ENCODE data around the gene GSC2.
"Not testable (repeated sequence)": the region's sequence is repeated elsewhere in the genome, so short reads cannot be mapped to it uniquely, and the experiment has no call there.

Gene GSC2

DNA sequence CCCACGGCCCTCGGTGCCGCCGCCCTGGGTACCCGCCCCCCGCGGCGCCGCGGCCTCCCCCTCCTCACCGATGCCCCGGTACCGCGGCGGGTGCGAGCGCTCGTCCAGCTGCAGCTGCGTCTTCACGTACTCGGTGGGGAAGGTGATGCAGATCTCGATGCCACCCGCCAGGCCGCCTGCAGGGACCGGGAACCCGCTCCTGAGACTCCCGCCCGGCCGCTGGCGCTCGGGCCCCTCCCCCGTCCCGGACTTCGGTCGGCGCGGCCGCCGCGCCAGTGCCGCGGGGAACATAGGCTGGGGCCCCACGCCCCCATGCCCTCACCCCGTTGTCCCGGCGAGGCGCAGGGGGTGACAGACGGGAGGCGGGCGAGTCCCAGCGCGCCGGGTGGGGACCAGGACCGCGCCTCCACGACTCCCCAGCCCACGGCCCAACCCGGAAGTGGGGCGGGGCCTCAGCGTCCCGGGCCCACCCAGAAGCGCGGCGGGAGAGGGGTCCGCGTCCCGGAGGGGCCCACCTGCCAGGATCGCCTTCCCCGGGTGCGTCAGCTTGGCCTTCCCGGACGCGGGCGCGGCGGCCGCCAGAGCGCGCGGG, 28.1 kb upstream of the GSC2 start:
- DNase-seq: peak; percentile 73

GRCh38 chr22:19177164-19178064, 27.3 kb upstream of the GSC2 start:
- DNase-seq: no peak

- DNase-seq: peak; percentile 49
Measured at GRCh38 chr22:19176732-19177131, 26.6 kb upstream of the GSC2 start.

DNA sequence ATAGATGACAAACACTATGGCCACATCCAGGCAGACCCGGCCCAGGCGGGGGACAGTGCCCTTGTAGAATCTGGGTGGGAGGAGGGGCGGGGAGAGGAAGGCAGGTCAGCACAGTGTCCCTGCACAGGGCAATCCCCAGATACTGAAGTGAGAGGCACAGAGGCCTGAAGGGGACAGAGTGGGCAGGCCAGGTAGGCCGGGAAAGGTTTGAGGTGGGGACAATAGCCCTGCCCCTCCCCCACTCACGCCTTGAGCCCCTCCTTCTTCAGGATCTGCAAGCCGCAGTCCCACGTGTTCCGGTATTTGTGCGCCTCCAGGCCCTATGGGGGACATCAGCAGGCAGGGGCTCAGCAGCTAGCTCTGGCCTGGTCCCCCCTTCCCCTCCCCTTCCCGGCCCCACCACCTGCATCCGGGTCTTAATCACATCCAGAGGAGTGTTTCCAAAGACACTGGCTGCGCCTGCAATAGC, 26.1 kb upstream of the GSC2 start:
- DNase-seq: peak; percentile 38

DNA sequence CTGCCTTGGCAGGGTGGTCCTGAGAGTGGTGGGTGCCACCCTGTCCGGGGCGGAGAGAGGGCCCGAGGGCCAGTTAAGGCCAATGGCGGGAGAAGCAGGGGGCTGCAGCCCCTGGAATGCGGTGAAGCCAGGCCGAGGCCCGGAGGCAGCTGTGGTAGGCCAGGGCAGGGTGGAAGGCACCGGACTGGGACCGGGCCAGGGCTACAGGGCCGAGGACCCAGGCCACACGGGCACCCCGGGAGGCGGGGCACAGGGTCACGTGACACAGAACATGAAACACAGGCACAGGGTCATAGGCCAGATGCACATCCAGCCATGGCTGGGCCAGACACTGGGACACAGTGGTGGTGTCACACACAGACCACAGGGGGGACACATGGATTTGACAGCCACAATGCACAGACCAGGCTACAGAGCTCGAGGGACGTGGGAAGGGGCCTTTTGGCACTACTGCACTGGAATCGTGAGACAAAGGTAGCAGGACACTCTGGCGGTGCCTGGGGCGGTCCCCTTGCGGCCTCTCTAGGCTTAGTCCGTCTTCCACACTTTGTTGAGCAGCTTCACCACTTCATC, 25.6 kb upstream of the GSC2 start:
- DNase-seq: peak; percentile 53

DNA sequence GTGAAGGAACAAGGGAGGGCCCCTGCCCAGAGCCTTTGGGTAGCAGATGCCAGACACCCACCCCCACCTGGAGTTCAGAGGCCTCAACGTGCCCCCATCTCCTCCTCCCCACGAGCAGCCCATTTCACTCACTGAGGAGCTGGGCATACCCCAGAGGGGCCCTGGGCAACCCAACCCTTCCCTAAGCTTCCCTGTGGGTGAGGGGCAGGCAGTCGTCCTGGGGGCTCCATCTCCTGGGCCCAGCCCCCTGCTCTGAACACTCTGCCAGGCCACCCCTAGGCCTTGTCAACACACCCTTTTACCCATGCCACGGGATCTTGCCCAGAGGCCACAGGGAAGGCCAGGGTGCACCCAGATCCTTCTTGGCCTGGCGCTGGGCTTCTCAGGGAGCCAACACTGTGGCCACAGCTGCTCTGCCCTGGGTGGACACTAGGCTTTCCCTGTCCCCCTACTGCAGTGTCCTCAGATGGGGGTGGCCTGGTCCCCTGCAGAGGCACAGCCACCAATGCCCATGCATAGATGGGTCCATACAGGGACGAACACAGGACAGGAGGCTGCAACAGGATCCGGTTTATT, 25.0 kb upstream of the GSC2 start:
- DNase-seq: peak; percentile 41

GRCh38 chr22:19174106-19175025, 24.3 kb upstream of the GSC2 start:
- peak; percentile 74 for DNase-seq

DNA sequence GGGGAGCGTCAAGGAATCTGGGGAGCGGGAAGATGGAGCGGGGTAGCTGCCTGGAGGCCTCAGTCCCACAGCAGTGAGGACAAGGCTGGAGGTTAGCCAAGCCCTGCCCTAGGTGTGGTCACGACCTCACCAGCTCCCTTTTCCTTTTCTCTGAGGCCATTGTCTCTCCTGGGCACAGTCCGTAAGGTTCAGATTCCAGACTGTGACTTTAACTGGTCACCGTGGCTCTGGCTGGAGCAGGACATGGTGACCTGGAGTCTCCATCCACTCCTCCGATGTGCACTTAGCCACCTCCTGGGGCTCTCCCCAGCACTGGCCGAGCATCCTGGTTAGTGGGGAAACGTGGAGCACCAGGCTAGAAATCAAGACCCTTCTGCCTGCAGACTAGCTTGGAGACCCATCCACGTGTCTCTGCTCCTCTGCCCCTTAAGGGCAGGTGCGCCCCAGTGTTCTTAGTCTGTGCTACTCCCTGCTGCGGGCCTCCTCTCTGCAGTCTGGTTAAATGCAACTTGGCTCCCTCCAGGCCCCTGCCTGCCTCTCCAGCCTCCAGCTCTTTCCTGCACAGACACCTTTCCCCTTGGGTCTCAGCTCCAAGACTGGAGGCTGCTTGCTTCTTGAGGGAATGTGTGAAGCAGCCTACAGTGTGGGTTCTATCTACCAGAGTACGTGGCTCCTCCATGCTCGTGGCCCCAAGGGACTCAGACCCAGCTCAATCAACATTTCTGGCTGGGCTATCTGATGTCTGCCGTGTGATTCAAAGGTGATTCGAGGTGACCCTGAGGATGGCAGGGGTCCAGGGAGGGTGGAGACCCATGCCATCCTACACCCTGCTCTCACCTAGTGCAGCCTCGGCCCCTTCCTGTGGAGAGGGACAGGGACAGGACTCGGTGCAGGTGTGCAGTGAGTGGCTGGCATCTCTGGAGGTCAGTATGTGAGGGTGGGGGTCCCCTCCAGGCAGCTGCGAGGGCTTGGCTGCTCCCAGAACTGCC, 23.2 kb upstream of the GSC2 start:
- DNase-seq: peak; percentile 46

DNA sequence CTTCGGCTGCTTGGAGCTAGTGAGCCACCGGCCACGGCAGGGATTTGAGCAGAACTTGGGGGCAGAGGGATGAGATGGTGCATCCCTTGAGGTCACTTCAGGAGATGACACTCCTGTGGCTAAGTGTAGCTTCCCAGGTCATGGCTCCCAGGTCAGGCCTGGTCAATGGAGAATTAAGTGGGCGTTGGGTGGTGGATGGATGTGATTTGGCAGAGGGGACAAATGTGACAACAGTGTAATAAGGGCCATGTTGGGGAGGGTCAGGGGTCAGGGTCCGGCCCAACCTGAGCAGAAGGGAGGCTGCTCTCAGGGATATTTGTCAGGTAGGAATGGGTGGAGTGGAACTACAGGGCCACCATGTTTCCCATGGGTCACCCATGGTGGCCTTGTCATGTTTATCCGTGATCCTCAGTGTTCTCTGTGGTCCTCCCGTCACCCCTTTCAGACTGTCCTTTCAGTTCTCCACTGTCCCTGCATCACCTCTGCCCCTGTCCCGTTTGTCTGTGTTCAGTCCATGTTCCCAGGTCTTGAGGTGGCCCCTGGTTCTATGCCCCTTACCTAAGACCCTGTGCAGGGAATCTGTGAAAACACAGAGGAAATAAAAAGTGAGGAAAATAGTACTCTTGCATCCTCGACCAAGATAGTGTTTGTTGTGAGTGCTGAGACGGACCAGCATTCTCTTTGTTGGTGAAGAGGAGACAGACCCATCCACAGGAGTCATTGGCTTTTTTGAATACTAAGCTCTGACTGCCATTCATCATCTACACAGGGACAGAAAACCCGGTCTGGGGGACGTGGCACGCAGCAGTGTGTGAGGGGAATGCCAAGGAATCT, 22.3 kb upstream of the GSC2 start:
- no peak for DNase-seq

DNA sequence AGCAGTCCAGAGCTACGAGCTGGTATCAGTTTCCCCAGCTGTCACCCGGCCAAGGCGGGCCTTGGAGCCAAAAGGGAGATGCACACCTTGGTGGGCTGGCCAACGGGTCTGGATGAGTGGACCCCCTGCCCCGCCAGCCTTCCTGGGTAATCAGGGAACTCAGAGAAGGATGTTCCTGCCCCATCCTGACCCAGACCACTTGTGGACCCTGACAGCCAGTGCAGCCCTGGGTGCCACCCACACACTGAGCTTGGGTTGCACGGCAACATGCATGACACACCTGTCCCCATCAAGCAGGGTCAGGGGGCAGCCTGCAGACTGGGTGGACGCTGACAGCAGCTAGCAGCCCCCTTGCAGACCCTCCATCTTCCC, 19.8 kb upstream of the GSC2 start:
- no peak for DNase-seq

GRCh38 chr22:19169002-19169946, 19.2 kb upstream of the GSC2 start:
- DNase-seq: peak; percentile 52

- peak; percentile 52 for DNase-seq
Measured at GRCh38 chr22:19168088-19168890, 18.2 kb upstream of the GSC2 start.

GRCh38 chr22:19167106-19167869, 17.2 kb upstream of the GSC2 start:
- peak; percentile 50 for DNase-seq

- no peak for DNase-seq
Measured at GRCh38 chr22:19166421-19166820, 16.3 kb upstream of the GSC2 start.

- DNase-seq: no peak
Measured at GRCh38 chr22:19164425-19164824, 14.3 kb upstream of the GSC2 start.

DNA sequence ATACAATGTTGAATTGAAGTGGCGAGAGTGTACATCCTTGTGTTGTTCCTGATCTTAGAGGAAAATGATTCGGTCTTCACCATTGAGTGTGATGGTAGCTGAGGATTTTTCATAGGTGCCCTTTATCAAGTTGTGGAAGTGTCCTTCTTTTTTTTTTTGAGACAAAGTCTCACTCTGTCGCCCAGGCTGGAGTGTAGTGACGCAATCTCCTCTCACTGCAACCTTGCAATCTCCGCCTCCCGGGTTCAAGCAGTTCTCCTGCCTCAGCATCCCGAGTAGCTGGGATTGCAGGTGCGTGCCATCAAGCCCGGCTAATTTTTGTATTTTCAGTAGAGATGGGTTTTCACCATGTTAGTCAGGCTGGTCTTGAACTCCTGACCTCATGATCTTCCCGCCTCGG, 8.6 kb upstream of the GSC2 start:
- DNase-seq: not testable (repeated sequence)

DNA sequence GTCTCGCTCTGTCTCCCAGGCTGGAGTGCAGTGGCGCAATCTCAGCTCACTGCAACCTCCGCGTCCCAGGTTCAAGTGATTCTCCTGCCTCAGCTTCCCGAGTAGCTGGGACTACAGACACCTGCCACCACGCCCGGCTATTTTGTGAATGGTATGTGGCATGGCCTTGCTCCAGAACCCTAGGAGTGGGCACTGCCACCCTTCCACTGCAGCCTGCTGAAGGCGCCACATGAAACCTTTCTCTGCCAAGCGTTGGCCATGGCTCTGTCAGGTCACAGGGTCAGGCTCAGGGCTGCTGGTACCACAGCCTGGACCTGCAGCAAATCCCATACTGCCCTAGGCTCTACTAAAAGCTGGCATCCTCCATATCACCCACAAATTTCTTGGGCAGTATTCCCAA, 6.0 kb upstream of the GSC2 start:
- DNase-seq: not testable (repeated sequence)

Data from islet precursor cell (in vitro differentiated cells).